ENCODE data around the gene LANCL3. TPM values are rescaled to one million over a fixed set of nuclear protein-coding genes. Genes with fewer than 3 reads are reported as not detected.

Gene LANCL3
- total RNA-seq, 2 donors from 2014 or later = 0.07 to 0.11 TPM

DNA sequence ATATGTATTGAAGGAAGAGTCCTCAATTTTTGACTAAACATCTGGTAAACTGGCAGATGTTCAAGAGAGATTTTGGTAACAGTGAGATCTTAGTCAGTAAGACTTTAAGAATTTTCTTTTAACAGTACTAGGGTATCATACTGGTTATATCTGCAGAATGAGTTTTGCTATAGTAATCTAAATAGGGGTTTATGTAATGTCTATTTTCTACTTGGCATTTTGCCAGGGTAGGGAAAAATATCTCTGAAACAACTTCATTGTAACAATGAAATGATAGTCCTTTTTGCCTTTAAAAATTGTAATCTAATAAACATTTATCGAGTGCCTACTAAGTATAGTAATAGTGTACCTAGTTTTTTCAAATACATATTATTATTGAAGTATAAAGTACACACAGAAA, 146.2 kb downstream of the LANCL3 start:
- no CpG with 5 or more reads among the region's 1 CpG for WGBS, 2 experiments (ENCODE audit: insufficient coverage in 1 of 2, insufficient read length in 1 of 2)
- TF ChIP-seq, protein P1, sequence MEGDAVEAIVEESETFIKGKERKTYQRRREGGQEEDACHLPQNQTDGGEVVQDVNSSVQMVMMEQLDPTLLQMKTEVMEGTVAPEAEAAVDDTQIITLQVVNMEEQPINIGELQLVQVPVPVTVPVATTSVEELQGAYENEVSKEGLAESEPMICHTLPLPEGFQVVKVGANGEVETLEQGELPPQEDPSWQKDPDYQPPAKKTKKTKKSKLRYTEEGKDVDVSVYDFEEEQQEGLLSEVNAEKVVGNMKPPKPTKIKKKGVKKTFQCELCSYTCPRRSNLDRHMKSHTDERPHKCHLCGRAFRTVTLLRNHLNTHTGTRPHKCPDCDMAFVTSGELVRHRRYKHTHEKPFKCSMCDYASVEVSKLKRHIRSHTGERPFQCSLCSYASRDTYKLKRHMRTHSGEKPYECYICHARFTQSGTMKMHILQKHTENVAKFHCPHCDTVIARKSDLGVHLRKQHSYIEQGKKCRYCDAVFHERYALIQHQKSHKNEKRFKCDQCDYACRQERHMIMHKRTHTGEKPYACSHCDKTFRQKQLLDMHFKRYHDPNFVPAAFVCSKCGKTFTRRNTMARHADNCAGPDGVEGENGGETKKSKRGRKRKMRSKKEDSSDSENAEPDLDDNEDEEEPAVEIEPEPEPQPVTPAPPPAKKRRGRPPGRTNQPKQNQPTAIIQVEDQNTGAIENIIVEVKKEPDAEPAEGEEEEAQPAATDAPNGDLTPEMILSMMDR (conservative IDR thresholded peaks at IDR 0.05) = no peak

DNA sequence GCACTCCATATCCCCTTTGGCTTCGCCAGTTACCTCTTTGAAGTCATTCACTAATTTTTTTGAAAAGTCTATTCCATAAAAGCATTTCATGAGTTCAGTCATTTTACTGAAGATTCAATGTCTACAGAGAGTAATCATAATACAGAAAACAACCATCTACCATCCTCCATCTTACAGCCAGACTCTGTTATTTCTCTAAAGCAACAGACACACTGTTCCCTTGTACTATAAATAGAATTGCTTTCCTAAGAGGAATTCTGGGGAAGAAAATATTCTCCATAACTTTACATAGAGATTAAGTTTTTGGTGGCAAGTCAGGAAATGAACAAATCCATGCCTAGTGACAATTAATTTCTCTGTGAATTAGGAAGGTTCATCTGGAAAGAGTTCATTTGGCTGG, 151.1 kb downstream of the LANCL3 start:
- H3K4me1 ChIP-seq (ENCODE audit: control insufficient read depth, insufficient read depth, low read length) = no peaks in the 10 kb centered on the region
- Mint-ChIP-seq H3K9me3 (peaks cover 42% of the 10 kb centered on the region), H3K4me1 (no peaks in the 10 kb centered on the region), H3K27me3 (ENCODE audit: insufficient read depth) (no peaks in the 10 kb centered on the region), H3K36me3 (ENCODE audit: low read depth) (no peaks in the 10 kb centered on the region), H3K27ac (no peak overlapping the region), H3K4me3 (no peak overlapping the region)
- no peak for DNase-seq
- H3K9me3 ChIP-seq (ENCODE audit: control insufficient read depth, low read length) = no peaks in the 10 kb centered on the region
- 91% methylated on average over 1 of the region's 1 CpG; no CpG with 5 or more reads in 1 of the 2 experiments for WGBS, 2 experiments (ENCODE audit: insufficient coverage in 1 of 2, insufficient read length in 1 of 2)
- no peaks in the 10 kb centered on the region for H3K27me3 ChIP-seq (ENCODE audit: control insufficient read depth, insufficient read depth, low read length, poor library complexity, severe bottlenecking)
- TF ChIP-seq, protein P1 (conservative IDR thresholded peaks at IDR 0.05) = no peak
- no peaks in the 10 kb centered on the region for H3K36me3 ChIP-seq (ENCODE audit: control insufficient read depth, insufficient read depth, low read length)
- no peak overlapping the region for H3K4me3 ChIP-seq (ENCODE audit: low read length)
- H3K9ac ChIP-seq (ENCODE audit: extremely low read depth, low read length, poor library complexity, severe bottlenecking) = no peak overlapping the region
- H3K27ac ChIP-seq (ENCODE audit: low read depth, low read length) = no peak overlapping the region

More for the DNA sequence above, 146.2 kb downstream of the LANCL3 start:
- Mint-ChIP-seq H3K4me3 (no peak overlapping the region), H3K36me3 (ENCODE audit: low read depth) (no peaks in the 10 kb centered on the region), H3K4me1 (no peaks in the 10 kb centered on the region), H3K27ac (no peak overlapping the region), H3K27me3 (ENCODE audit: insufficient read depth) (no peaks in the 10 kb centered on the region), H3K9me3 (peaks cover 44% of the 10 kb centered on the region)
- no peaks in the 10 kb centered on the region for H3K9me3 ChIP-seq (ENCODE audit: control insufficient read depth, low read length)
- no peak overlapping the region for H3K4me3 ChIP-seq (ENCODE audit: low read length)
- H3K9ac ChIP-seq (ENCODE audit: extremely low read depth, low read length, poor library complexity, severe bottlenecking) = no peak overlapping the region
- H3K27me3 ChIP-seq (ENCODE audit: control insufficient read depth, insufficient read depth, low read length, poor library complexity, severe bottlenecking) = no peaks in the 10 kb centered on the region
- no peak for DNase-seq
- no peaks in the 10 kb centered on the region for H3K36me3 ChIP-seq (ENCODE audit: control insufficient read depth, insufficient read depth, low read length)
- H3K4me1 ChIP-seq (ENCODE audit: control insufficient read depth, insufficient read depth, low read length) = no peaks in the 10 kb centered on the region
- H3K27ac ChIP-seq (ENCODE audit: low read depth, low read length) = no peak overlapping the region

DNA sequence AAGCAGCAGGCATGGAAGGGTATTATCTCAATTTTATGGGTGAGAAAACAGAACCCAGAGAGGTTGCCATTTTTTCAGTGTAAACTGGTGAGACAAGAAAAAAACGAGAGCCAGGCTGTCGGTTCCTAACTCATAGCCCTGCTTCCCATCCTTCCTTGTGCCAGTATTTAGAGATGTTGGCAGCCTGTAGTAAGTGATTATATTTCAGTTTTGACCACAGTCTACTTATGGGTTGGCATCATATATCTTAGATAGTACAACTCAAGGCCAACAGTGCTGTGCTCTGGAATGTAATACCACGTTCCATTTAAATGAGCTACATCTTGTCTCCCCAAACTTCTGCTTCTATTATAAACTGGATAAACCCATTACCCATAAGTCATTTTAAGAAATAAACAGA, 154.9 kb downstream of the LANCL3 start:
- H3K4me3 Mint-ChIP-seq = no peak overlapping the region
- no peaks in the 10 kb centered on the region for H3K27me3 Mint-ChIP-seq (ENCODE audit: insufficient read depth)

More for the DNA sequence above, 154.9 kb downstream of the LANCL3 start:
- DNase-seq = no peak
- Histone ChIP-seq H3K4me3 (ENCODE audit: low read length) (no peak overlapping the region), H3K36me3 (ENCODE audit: control insufficient read depth, insufficient read depth, low read length) (no peaks in the 10 kb centered on the region), H3K27me3 (ENCODE audit: control insufficient read depth, insufficient read depth, low read length, poor library complexity, severe bottlenecking) (no peaks in the 10 kb centered on the region), H3K9ac (ENCODE audit: extremely low read depth, low read length, poor library complexity, severe bottlenecking) (no peak overlapping the region), H3K9me3 (ENCODE audit: control insufficient read depth, low read length) (no peaks in the 10 kb centered on the region), H3K27ac (ENCODE audit: low read depth, low read length) (no peak overlapping the region), H3K4me1 (ENCODE audit: control insufficient read depth, insufficient read depth, low read length) (no peaks in the 10 kb centered on the region)
- Mint-ChIP-seq H3K36me3 (ENCODE audit: low read depth) (no peaks in the 10 kb centered on the region), H3K9me3 (peaks cover 33% of the 10 kb centered on the region), H3K4me1 (no peaks in the 10 kb centered on the region), H3K27ac (no peak overlapping the region)
- 85% methylated on average over 3 of the region's 3 CpGs; no CpG with 5 or more reads in 1 of the 2 experiments for WGBS, 2 experiments (ENCODE audit: insufficient coverage in 1 of 2, insufficient read length in 1 of 2)
- TF ChIP-seq, protein P1 (conservative IDR thresholded peaks at IDR 0.05) = no peak

Other genes starting within 250 kb of the LANCL3 start
- 1 to 10 TPM; 3.1 to 5.2 TPM for gene PRRG1, start 222.3 kb upstream of the LANCL3 start, total RNA-seq
- gene XK, start 114.1 kb downstream of the LANCL3 start, total RNA-seq = under 1 TPM; 0.13 to 0.49 TPM
- gene CYBB, start 208.4 kb downstream of the LANCL3 start, total RNA-seq = not detected